CD14-positive monocyte (primary cell): ENCODE data around the gene PANK1. TPM values are rescaled to one million over a fixed set of nuclear protein-coding genes. Genes with fewer than 3 reads are reported as not detected.

Experiments
- DNase-seq, 3 donors: peaks; one replicate each; pipeline ENCODE4 v3.0.0-alpha.2; 2011 to 2022
- H2AFZ ChIP-seq: 2 replicates; pipeline ENCODE4 v1.6.0; 2012; ENCODE audit warnings: mild to moderate bottlenecking, low read depth, low read length, inconsistent platforms; ENCODE audit not compliant: insufficient read depth, poor library complexity, severe bottlenecking
- H3K27ac ChIP-seq, 2 donors: 1 replicate in 1 of 2; 2 replicates in 1 of 2; pipeline ENCODE4 v1.5.1; 2012 to 2013; ENCODE audit warnings: low read length in 2 of 2, control low read depth in 1 of 2, inconsistent platforms in 1 of 2, low read depth in 1 of 2, mild to moderate bottlenecking in 1 of 2
- H3K27me3 ChIP-seq, 2 donors: one replicate each; pipeline versions ENCODE4 v1.6.0 to v1.6.1; 2011 to 2013; ENCODE audit warnings: low read length in 2 of 2; ENCODE audit not compliant: control insufficient read depth in 2 of 2, insufficient read depth in 2 of 2
- H3K36me3 ChIP-seq, 2 donors: replicated peaks in 1 of 2; 1 replicate in 1 of 2; 2 replicates in 1 of 2; pipeline versions ENCODE4 v1.5.1 to v1.6.1; 2012 to 2013; ENCODE audit warnings: low read length in 2 of 2, control low read depth in 1 of 2, inconsistent platforms in 1 of 2, mild to moderate bottlenecking in 1 of 2; ENCODE audit not compliant: insufficient read depth in 2 of 2, control insufficient read depth in 1 of 2
- H3K4me1 ChIP-seq, 2 donors: 1 replicate in 1 of 2; 2 replicates in 1 of 2; pipeline versions ENCODE4 v1.5.1 to v1.6.1; 2012 to 2013; ENCODE audit warnings: low read length in 2 of 2, control low read depth in 1 of 2, inconsistent platforms in 1 of 2, mild to moderate bottlenecking in 1 of 2, moderate library complexity in 1 of 2; ENCODE audit not compliant: insufficient read depth in 2 of 2, control insufficient read depth in 1 of 2
- H3K4me2 ChIP-seq: replicated peaks from 2 replicates; pipeline ENCODE3; 2012; ENCODE audit warnings: low read length, moderate library complexity, mild to moderate bottlenecking; ENCODE audit not compliant: poor library complexity, severe bottlenecking; ENCODE audit errors: extremely low read depth
- H3K4me3 ChIP-seq, 3 experiments: fragments of 200-600 bp in 1 of 3; sonication (generic) in 1 of 3; replicated peaks in 1 of 3; 1 replicate in 2 of 3; 2 replicates in 1 of 3; pipeline ENCODE4 v1.5.1; 2011 to 2013; ENCODE audit warnings: low read length in 3 of 3, mild to moderate bottlenecking in 3 of 3, control low read depth in 2 of 3, low read depth in 2 of 3, inconsistent platforms in 1 of 3, moderate library complexity in 1 of 3
- H3K79me2 ChIP-seq: 2 replicates; pipeline ENCODE4 v1.6.0; 2012; ENCODE audit warnings: mild to moderate bottlenecking, control low read depth, inconsistent platforms, low read length, moderate library complexity; ENCODE audit not compliant: insufficient read depth
- H3K9ac ChIP-seq: 2 replicates; pipeline ENCODE4 v1.6.0; 2017; ENCODE audit warnings: low read length, mild to moderate bottlenecking; ENCODE audit not compliant: insufficient read depth, poor library complexity, severe bottlenecking
- H3K9me3 ChIP-seq, 2 donors: replicated peaks in 1 of 2; 1 replicate in 1 of 2; 2 replicates in 1 of 2; pipeline versions ENCODE4 v1.5.1 to v1.6.1; 2012 to 2013; ENCODE audit warnings: low read length in 2 of 2, control low read depth in 1 of 2; ENCODE audit not compliant: control insufficient read depth in 1 of 2, insufficient read depth in 1 of 2
- H4K20me1 ChIP-seq: 2 replicates; pipeline ENCODE4 v1.6.0; 2012; ENCODE audit warnings: mild to moderate bottlenecking, low read length, control low read depth, moderate library complexity; ENCODE audit not compliant: insufficient read depth
- H3K27ac Mint-ChIP-seq, 7 donors: one replicate each; pipeline ENCODE4 v1.8.0; 2020; ENCODE audit warnings: mild to moderate bottlenecking in 7 of 7, mixed read lengths in 7 of 7, moderate library complexity in 6 of 7, inconsistent platforms in 2 of 7
- H3K27me3 Mint-ChIP-seq, 3 donors: one replicate each; pipeline ENCODE4 v1.8.0; 2021 to 2022; ENCODE audit warnings: low read depth in 3 of 3, mild to moderate bottlenecking in 3 of 3, mixed read lengths in 3 of 3, moderate library complexity in 3 of 3, inconsistent platforms in 1 of 3
- H3K36me3 Mint-ChIP-seq, 2 donors: one replicate each; pipeline ENCODE4 v1.8.0; 2020; ENCODE audit warnings: mixed read lengths in 2 of 2, inconsistent platforms in 1 of 2, mild to moderate bottlenecking in 1 of 2
- H3K4me1 Mint-ChIP-seq: one replicate; pipeline ENCODE4 v1.8.0; 2020; ENCODE audit warnings: mild to moderate bottlenecking, mixed read lengths
- H3K4me3 Mint-ChIP-seq, 2 donors: one replicate each; pipeline ENCODE4 v1.8.0; 2020; ENCODE audit warnings: mild to moderate bottlenecking in 2 of 2, mixed read lengths in 2 of 2, moderate library complexity in 1 of 2
- H3K9me3 Mint-ChIP-seq, 7 donors: one replicate each; pipeline ENCODE4 v1.8.0; 2020 to 2022; ENCODE audit warnings: mixed read lengths in 7 of 7, mild to moderate bottlenecking in 6 of 7, moderate library complexity in 6 of 7, inconsistent platforms in 2 of 7
- CTCF ChIP-seq: fragments of 200-600 bp; IDR thresholded peaks from one replicate; pipeline ENCODE4 v1.8.0; 2022; ENCODE audit warnings: antibody characterized with exemption, mild to moderate bottlenecking
- WGBS: methylation state at CpG from one replicate; pipeline ENCODE4 v1.1.5; 2013; ENCODE audit warnings: missing lambda C conversion rate; ENCODE audit not compliant: insufficient coverage; 5-methylcytosine and 5-hydroxymethylcytosine counted together
- intact Hi-C, 2 donors: fragments of 100-400 bp; cut with micrococcal nuclease; formaldehyde crosslinking; loops; one replicate each; pipeline versions ENCODE4 v1.15.0 to v1.15.1; 2023
- polyA plus RNA-seq, 3 donors: library from polyadenylated mRNA; depleted of rRNA in 1 of 3; unstranded in 2 of 3; stranded (reverse) in 1 of 3; fragments of 300-500 nt in 2 of 3; fragments of >200 nt in 1 of 3; fragmentation: Illumina TruSeq in 2 of 3; gene quantifications; 1 replicate in 2 of 3; 2 replicates in 1 of 3; pipeline ENCODE4 v1.2.3, GENCODE V29; 2012 to 2021

The PANK1 gene
- polyA plus RNA-seq, 3 donors = 0.31 to 0.67 (median 0.61) TPM

- no peak for DNase-seq
- Mint-ChIP-seq H3K4me1 (peaks cover 7% of the 10 kb centered on the region), H3K4me3 (no peak overlapping the region), H3K36me3 (no peaks in the 10 kb centered on the region), H3K27ac (no peak overlapping the region), H3K27me3 (peaks cover 0 to 1% (median 1%) of the 10 kb centered on the region in 3 donors), H3K9me3 (peaks cover 0 to 5% (median 2%) of the 10 kb centered on the region in 7 donors)
- Histone ChIP-seq H3K36me3 (no peaks in the 10 kb centered on the region), H2AFZ (no peak overlapping the region), H3K79me2 (no peaks in the 10 kb centered on the region), H3K27ac (no peak overlapping the region), H3K4me1 (peaks cover 3% of the 10 kb centered on the region in 2 donors), H4K20me1 (no peaks in the 10 kb centered on the region), H3K9ac (no peak overlapping the region), H3K4me2 (no peak overlapping the region), H3K4me3 (no peak overlapping the region), H3K27me3 (no peaks in the 10 kb centered on the region), H3K9me3 (no peaks in the 10 kb centered on the region)
- intact Hi-C loops = no loop called here
- WGBS = no CpG with 5 or more reads among the region's 1 CpG
- no peak for TF ChIP-seq CTCF
Observed at GRCh38 chr10:89657302-89657701, 12.3 kb upstream of the PANK1 start.

DNA sequence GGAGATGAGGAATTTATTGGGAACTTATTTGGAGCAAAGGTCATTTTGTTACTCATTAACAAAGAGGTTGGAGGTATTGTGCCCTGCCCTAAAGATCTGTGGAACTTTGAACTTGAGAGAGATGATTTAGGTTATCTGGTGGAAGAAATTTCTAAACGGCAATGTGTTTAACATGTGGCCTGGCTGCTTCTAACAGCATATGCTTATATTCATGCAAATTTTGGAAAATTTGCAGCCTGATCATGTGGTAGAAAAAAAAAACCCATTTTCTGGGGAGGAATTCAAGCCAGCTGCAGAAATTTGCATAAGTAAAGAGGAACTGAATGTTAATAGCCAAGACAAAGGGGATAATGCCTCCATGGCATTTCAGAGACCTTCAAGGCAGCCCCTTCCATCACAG, 10.7 kb upstream of the PANK1 start:
- WGBS = 100% methylated on average over 1 of the region's 1 CpG
- Histone ChIP-seq H3K9me3 (no peaks in the 10 kb centered on the region), H3K36me3 (no peaks in the 10 kb centered on the region), H3K27me3 (no peaks in the 10 kb centered on the region), H3K27ac (no peak overlapping the region), H3K4me3 (no peak overlapping the region), H3K79me2 (no peaks in the 10 kb centered on the region), H3K4me1 (peaks cover 8 to 11% of the 10 kb centered on the region in 2 donors), H3K9ac (no peak overlapping the region), H2AFZ (no peak overlapping the region), H3K4me2 (no peak overlapping the region), H4K20me1 (no peaks in the 10 kb centered on the region)
- Mint-ChIP-seq H3K36me3 (no peaks in the 10 kb centered on the region), H3K9me3 (peaks cover 0 to 5% (median 2%) of the 10 kb centered on the region in 7 donors), H3K4me1 (peaks cover 15% of the 10 kb centered on the region), H3K27ac (no peak overlapping the region), H3K4me3 (no peak overlapping the region), H3K27me3 (peaks cover 0 to 1% (median 1%) of the 10 kb centered on the region in 3 donors)
- TF ChIP-seq CTCF = no peak
- no peak for DNase-seq
- intact Hi-C loops = no loop called here
